ENCODE data around the gene PEX5L.

Gene PEX5L

GRCh38 chr3:179955809-179956208, 80.9 kb downstream of the PEX5L start:
- ChIA-PET POLR2A (ENCODE audit: low non-redundant PET) (no interaction called here), CTCF (no interaction called here)
- H3K27ac ChIP-seq, result no peak overlapping the region
- no peak for DNase-seq (ENCODE audit: low spot score)
- no peak for TF ChIP-seq CTCF (conservative IDR thresholded peaks at IDR 0.05; ENCODE audit: low read depth)

- POLR2A ChIA-PET (ENCODE audit: low non-redundant PET), result no interaction called here
- TF ChIP-seq CTCF (conservative IDR thresholded peaks at IDR 0.05; ENCODE audit: low read depth), result no peak
- CTCF ChIA-PET, result interaction anchor here (0.6 kb wide), 1 partner anchor 72 kb away, joined by 3 read pairs; no protein-coding TSS in a partner anchor
- no peak for DNase-seq (ENCODE audit: low spot score)
- H3K27ac ChIP-seq, result no peak overlapping the region
Observed at GRCh38 chr3:179955286-179955685, 81.5 kb downstream of the PEX5L start.

GRCh38 chr3:179953993-179954870, 82.5 kb downstream of the PEX5L start:
- ChIA-PET POLR2A (ENCODE audit: low non-redundant PET) (no interaction called here), CTCF (no interaction called here)
- H3K27ac ChIP-seq, result no peak overlapping the region
- TF ChIP-seq CTCF (conservative IDR thresholded peaks at IDR 0.05; ENCODE audit: low read depth), result no peak
- DNase-seq (ENCODE audit: low spot score), result no peak

GRCh38 chr3:179950840-179951239, 85.9 kb downstream of the PEX5L start:
- no peak for DNase-seq (ENCODE audit: low spot score)
- CTCF ChIA-PET, result interaction anchor here (0.6 kb wide), 1 partner anchor 41 kb away, joined by 3 read pairs; no protein-coding TSS in a partner anchor
- POLR2A ChIA-PET (ENCODE audit: low non-redundant PET), result no interaction called here
- no peak overlapping the region for H3K27ac ChIP-seq
- TF ChIP-seq CTCF (conservative IDR thresholded peaks at IDR 0.05; ENCODE audit: low read depth), result no peak

GRCh38 chr3:179949869-179950268, 86.9 kb downstream of the PEX5L start:
- ChIA-PET CTCF (no interaction called here), POLR2A (ENCODE audit: low non-redundant PET) (no interaction called here)
- no peak overlapping the region for H3K27ac ChIP-seq
- TF ChIP-seq CTCF (conservative IDR thresholded peaks at IDR 0.05; ENCODE audit: low read depth), result no peak
- DNase-seq (ENCODE audit: low spot score), result no peak

GRCh38 chr3:179949412-179949811, 87.3 kb downstream of the PEX5L start:
- CTCF ChIA-PET, result interaction anchor here (1.6 kb wide), 1 partner anchor 21 kb away, joined by 3 read pairs; no protein-coding TSS in a partner anchor
- no peak for TF ChIP-seq CTCF (conservative IDR thresholded peaks at IDR 0.05; ENCODE audit: low read depth)
- POLR2A ChIA-PET (ENCODE audit: low non-redundant PET), result no interaction called here
- DNase-seq (ENCODE audit: low spot score), result no peak
- no peak overlapping the region for H3K27ac ChIP-seq

All from RWPE1 (cell line).